HCT116 (cell line): ENCODE data around the gene SLC6A11. TPM values are rescaled to one million over a fixed set of nuclear protein-coding genes. Genes with fewer than 3 reads are reported as not detected.

Experiments used
- ATAC-seq: fragments of 200-7000 bp; cut with Tn5 transposase; 2 replicates; pipeline ENCODE4 v1.9.1; 2020; ENCODE audit warnings: mild to moderate bottlenecking, moderate library complexity
- BruUV-seq: library from RNA; stranded (reverse); fragments of 400-500 nt; replicated peaks from 2 replicates; lab custom pipeline; 2021; lab: Mats Ljungman, UMichigan
- CTCF ChIA-PET: fragments of 300-600 bp; sonication (Branson Sonifier 250); formaldehyde crosslinking; loops from one replicate; lab custom pipeline; 2021; ENCODE audit warnings: antibody characterized with exemption; lab: Charles Lee
- POLR2A ChIA-PET: fragments of 300-600, 350-600 bp; sonication (Branson Sonifier 250); formaldehyde crosslinking; loops from one replicate; lab custom pipeline; 2021; ENCODE audit warnings: antibody characterized with exemption; lab: Charles Lee
- RAD21 ChIA-PET, 2 experiments: fragments of 300-600 bp; sonication (Branson Sonifier 250); formaldehyde crosslinking; loops; one replicate each; lab custom pipeline; 2023; ENCODE audit warnings: low total read pairs in 2 of 2; ENCODE audit not compliant: uncharacterized antibody in 2 of 2, unreplicated experiment in 2 of 2, low non-redundant PET in 1 of 2; lab: Charles Lee
- DNase-seq: peaks from one replicate; pipeline ENCODE4 v3.0.0-alpha.2; 2010; ENCODE audit warnings: low read depth, low spot score
- H2AFZ ChIP-seq: fragments of 200-600 bp; shearing (Covaris generic), sonication (generic); 2 replicates; pipeline ENCODE4 v1.6.1; 2017; ENCODE audit warnings: low read depth, mixed run types, mixed read lengths, antibody characterized with exemption, low read length; ENCODE audit not compliant: poor library complexity, severe bottlenecking
- H3K27ac ChIP-seq: 2 replicates; pipeline ENCODE4 v1.5.1; 2012; ENCODE audit warnings: low read depth, low read length
- H3K27me3 ChIP-seq: fragments of 200-600 bp; sonication (generic); 2 replicates; pipeline ENCODE4 v1.6.1; 2016; ENCODE audit warnings: mixed run types, low read length, mixed read lengths; ENCODE audit not compliant: insufficient read depth
- H3K36me3 ChIP-seq, 2 experiments: fragments of 200-500 bp in 1 of 2; fragments of 200-600 bp in 1 of 2; sonication (Bioruptor generic) in 1 of 2; sonication (generic) in 1 of 2; 2 replicates each; pipeline versions ENCODE4 v1.5.1 to v1.6.1; 2014 to 2016; ENCODE audit warnings: low read length in 2 of 2, inconsistent platforms in 1 of 2, mixed read lengths in 1 of 2, mixed run types in 1 of 2; ENCODE audit not compliant: insufficient read depth in 2 of 2, control insufficient read depth in 1 of 2
- H3K4me1 ChIP-seq, 2 experiments: fragments of 200-600 bp in 1 of 2; sonication (generic) in 1 of 2; 2 replicates each; pipeline versions ENCODE4 v1.5.1 to v1.6.1; 2012 to 2017; ENCODE audit warnings: low read length in 2 of 2, inconsistent platforms in 1 of 2, mild to moderate bottlenecking in 1 of 2, mixed read lengths in 1 of 2, mixed run types in 1 of 2, moderate library complexity in 1 of 2; ENCODE audit not compliant: insufficient read depth in 2 of 2, control insufficient read depth in 1 of 2
- H3K4me2 ChIP-seq: fragments of 200-600 bp; sonication (generic); 2 replicates; pipeline ENCODE4 v1.6.1; 2017; ENCODE audit warnings: mixed run types, low read length, mixed read lengths
- H3K4me3 ChIP-seq, 2 experiments: fragments of 200-600 bp in 1 of 2; sonication (generic) in 1 of 2; replicated peaks in 1 of 2; 2 replicates each; pipeline ENCODE4 v1.5.1; 2011 to 2016; ENCODE audit warnings: low read length in 2 of 2, control low read depth in 1 of 2, low read depth in 1 of 2, mild to moderate bottlenecking in 1 of 2, mixed read lengths in 1 of 2, mixed run types in 1 of 2
- H3K79me2 ChIP-seq: fragments of 200-600 bp; sonication (generic); 2 replicates; pipeline ENCODE4 v1.6.1; 2017; ENCODE audit warnings: mild to moderate bottlenecking, mixed run types, low read length, moderate library complexity, mixed read lengths; ENCODE audit not compliant: insufficient read depth
- H3K9ac ChIP-seq: fragments of 200-600 bp; sonication (generic); 2 replicates; pipeline ENCODE4 v1.6.1; 2016; ENCODE audit warnings: low read length, mixed read lengths
- H3K9me2 ChIP-seq: fragments of 200-600 bp; sonication (generic), shearing (Covaris generic); 2 replicates; pipeline ENCODE4 v1.6.1; 2017; ENCODE audit warnings: mixed run types, mild to moderate bottlenecking, moderate library complexity; ENCODE audit not compliant: insufficient read depth
- H3K9me3 ChIP-seq, 2 experiments: fragments of 200-500 bp in 1 of 2; fragments of 200-600 bp in 1 of 2; sonication (Bioruptor generic) in 1 of 2; sonication (generic) in 1 of 2; 2 replicates each; pipeline ENCODE4 v1.6.1; 2014 to 2017; ENCODE audit warnings: low read length in 2 of 2, mixed read lengths in 2 of 2, inconsistent platforms in 1 of 2, low read depth in 1 of 2, mild to moderate bottlenecking in 1 of 2, mixed run types in 1 of 2, moderate library complexity in 1 of 2; ENCODE audit not compliant: control insufficient read depth in 1 of 2, insufficient read depth in 1 of 2
- H4K20me1 ChIP-seq: fragments of 200-600 bp; sonication (generic), shearing (Covaris generic); 2 replicates; pipeline ENCODE4 v1.6.1; 2017; ENCODE audit warnings: mixed run types, mild to moderate bottlenecking, moderate library complexity; ENCODE audit not compliant: insufficient read depth
- ATF3 ChIP-seq: IDR thresholded peaks from 2 replicates; pipeline ENCODE4 v1.6.1; 2012
- CBX3 ChIP-seq: IDR thresholded peaks from 2 replicates; pipeline ENCODE4 v1.6.1; 2012; ENCODE audit warnings: low read depth
- CEBPB ChIP-seq: IDR thresholded peaks from 2 replicates; pipeline ENCODE4 v1.6.1; 2012; ENCODE audit warnings: low read depth
- CTCF ChIP-seq, 3 experiments: fragments of 200-600 bp in 1 of 3; sonication (generic) in 1 of 3; IDR thresholded peaks in 2 of 3; conservative IDR thresholded peaks in 1 of 3; 2 replicates each; pipeline ENCODE4 v1.5.1; 2012 to 2017; ENCODE audit warnings: low read depth in 2 of 3, low read length in 2 of 3, antibody characterized with exemption in 1 of 3, borderline replicate concordance in 1 of 3, control low read depth in 1 of 3, mild to moderate bottlenecking in 1 of 3, mixed read lengths in 1 of 3, mixed run types in 1 of 3, moderate library complexity in 1 of 3; ENCODE audit not compliant: insufficient read depth in 1 of 3
- ELF1 ChIP-seq: IDR thresholded peaks from 2 replicates; pipeline ENCODE4 v1.6.1; 2012; ENCODE audit warnings: low read depth, borderline replicate concordance
- FOSL1 ChIP-seq: IDR thresholded peaks from 2 replicates; pipeline ENCODE4 v1.6.1; 2012; ENCODE audit warnings: low read depth
- POLR2AphosphoS5 ChIP-seq: IDR thresholded peaks from 2 replicates; pipeline ENCODE4 v1.6.1; 2011; ENCODE audit warnings: mild to moderate bottlenecking, low read depth, low read length, moderate library complexity
- RAD21 ChIP-seq: IDR thresholded peaks from 2 replicates; pipeline ENCODE4 v1.6.1; 2012; ENCODE audit warnings: low read depth, mild to moderate bottlenecking
- SP1 ChIP-seq: IDR thresholded peaks from 2 replicates; pipeline ENCODE4 v1.6.1; 2012; ENCODE audit warnings: low read depth
- ZBTB33 ChIP-seq: IDR thresholded peaks from 2 replicates; pipeline ENCODE4 v1.6.1; 2011; ENCODE audit warnings: mild to moderate bottlenecking, low read length, moderate library complexity; ENCODE audit not compliant: insufficient replicate concordance; ENCODE audit errors: extremely low read depth
- ZFX ChIP-seq: fragments of 450-650 bp; IDR thresholded peaks from 2 replicates; pipeline ENCODE4 v1.6.1; 2017
- ZNF274 ChIP-seq: fragments of 200-500 bp; sonication (Bioruptor generic); IDR thresholded peaks from 2 replicates; pipeline ENCODE4 v1.6.1; 2014; ENCODE audit warnings: mild to moderate bottlenecking, low read depth, low read length, inconsistent platforms
- intact Hi-C: fragments of 100-400 bp; cut with micrococcal nuclease; formaldehyde crosslinking; loops from 2 replicates; pipeline ENCODE4 v1.10.0; 2022
- total RNA-seq: library from RNA; stranded (reverse); gene quantifications from one replicate; pipeline ENCODE4 v1.2.1, GENCODE V29; 2021; ENCODE audit not compliant: unreplicated experiment
- TF ChIP-seq, protein P1 (sequence below): IDR thresholded peaks from 2 replicates; pipeline ENCODE4 v1.6.1; 2012; ENCODE audit warnings: low read depth

The SLC6A11 gene
- total RNA-seq, 1 experiment from 2014 or later: not detected

DNA sequence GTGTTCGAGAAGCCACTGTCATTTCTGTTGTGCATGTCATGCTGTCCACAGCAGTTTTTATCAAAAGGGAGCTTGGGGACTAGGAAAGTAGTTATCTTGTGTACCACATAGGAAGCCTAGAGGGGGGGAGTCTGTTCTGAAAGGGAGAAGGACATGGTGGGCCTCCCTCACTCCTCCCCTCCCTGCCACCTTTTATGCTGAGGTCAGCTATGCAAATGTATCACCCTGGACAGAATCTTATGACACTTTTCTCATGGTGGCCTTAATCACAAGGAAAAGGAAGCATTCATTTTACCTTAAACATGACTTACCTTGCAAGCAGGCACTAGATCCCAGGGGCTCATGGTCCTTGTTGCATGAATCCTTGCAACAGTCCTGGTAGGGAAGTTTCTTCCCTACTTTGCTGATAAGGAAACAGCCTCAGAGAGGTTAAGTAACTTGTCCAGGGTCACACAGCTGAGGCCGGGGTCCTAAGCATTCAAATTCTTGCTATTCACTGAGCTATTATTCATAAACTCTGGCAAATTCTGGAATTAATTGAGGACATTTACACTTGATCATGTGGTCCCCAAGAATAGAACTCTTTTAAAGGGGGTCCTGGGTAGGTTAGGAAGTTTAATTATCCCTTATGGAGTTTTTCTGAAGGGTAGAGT, 95.4 kb downstream of the SLC6A11 start:
- RAD21 ChIA-PET: no interaction called here
- no peaks in the 10 kb centered on the region for H3K4me1 ChIP-seq
- no peak for TF ChIP-seq SP1
- TF ChIP-seq CBX3: no peak
- no peak for TF ChIP-seq ELF1
- no peak for TF ChIP-seq CTCF (IDR thresholded peaks at IDR 0.05 in 2 of 3, conservative IDR thresholded peaks at IDR 0.05 in 1 of 3; ENCODE audit: borderline replicate concordance in 1 of 3, insufficient read depth in 1 of 3, low read depth in 2 of 3, low read length in 2 of 3)
- TF ChIP-seq POLR2AphosphoS5: no peak
- no peak for TF ChIP-seq CEBPB
- no peak for TF ChIP-seq ZBTB33
- TF ChIP-seq, protein P1, sequence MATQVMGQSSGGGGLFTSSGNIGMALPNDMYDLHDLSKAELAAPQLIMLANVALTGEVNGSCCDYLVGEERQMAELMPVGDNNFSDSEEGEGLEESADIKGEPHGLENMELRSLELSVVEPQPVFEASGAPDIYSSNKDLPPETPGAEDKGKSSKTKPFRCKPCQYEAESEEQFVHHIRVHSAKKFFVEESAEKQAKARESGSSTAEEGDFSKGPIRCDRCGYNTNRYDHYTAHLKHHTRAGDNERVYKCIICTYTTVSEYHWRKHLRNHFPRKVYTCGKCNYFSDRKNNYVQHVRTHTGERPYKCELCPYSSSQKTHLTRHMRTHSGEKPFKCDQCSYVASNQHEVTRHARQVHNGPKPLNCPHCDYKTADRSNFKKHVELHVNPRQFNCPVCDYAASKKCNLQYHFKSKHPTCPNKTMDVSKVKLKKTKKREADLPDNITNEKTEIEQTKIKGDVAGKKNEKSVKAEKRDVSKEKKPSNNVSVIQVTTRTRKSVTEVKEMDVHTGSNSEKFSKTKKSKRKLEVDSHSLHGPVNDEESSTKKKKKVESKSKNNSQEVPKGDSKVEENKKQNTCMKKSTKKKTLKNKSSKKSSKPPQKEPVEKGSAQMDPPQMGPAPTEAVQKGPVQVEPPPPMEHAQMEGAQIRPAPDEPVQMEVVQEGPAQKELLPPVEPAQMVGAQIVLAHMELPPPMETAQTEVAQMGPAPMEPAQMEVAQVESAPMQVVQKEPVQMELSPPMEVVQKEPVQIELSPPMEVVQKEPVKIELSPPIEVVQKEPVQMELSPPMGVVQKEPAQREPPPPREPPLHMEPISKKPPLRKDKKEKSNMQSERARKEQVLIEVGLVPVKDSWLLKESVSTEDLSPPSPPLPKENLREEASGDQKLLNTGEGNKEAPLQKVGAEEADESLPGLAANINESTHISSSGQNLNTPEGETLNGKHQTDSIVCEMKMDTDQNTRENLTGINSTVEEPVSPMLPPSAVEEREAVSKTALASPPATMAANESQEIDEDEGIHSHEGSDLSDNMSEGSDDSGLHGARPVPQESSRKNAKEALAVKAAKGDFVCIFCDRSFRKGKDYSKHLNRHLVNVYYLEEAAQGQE: no peak
- no peak for TF ChIP-seq RAD21
- no peak for TF ChIP-seq ATF3
- no peak for TF ChIP-seq ZFX
- TF ChIP-seq ZNF274: no peak
- no peak for TF ChIP-seq FOSL1
- no peak overlapping the region for H3K4me3 ChIP-seq
- H3K27me3 ChIP-seq: no peaks in the 10 kb centered on the region; the same call in 1 of the 2 replicates
- ATAC-seq (no peak), DNase-seq (no peak)
- BruUV-seq: no TSS peak
- no peak overlapping the region for H3K4me2 ChIP-seq
- POLR2A ChIA-PET: no interaction called here
- H3K9ac ChIP-seq: no peak overlapping the region
- no peak overlapping the region for H2AFZ ChIP-seq
- H4K20me1 ChIP-seq: no peaks in the 10 kb centered on the region
- intact Hi-C loops: no loop called here
- peaks cover 7 to 10% of the 10 kb centered on the region in 2 experiments; a peak in 2 of 4 replicates for H3K9me3 ChIP-seq
- no peak overlapping the region for H3K27ac ChIP-seq
- CTCF ChIA-PET: no interaction called here
- no peaks in the 10 kb centered on the region for H3K36me3 ChIP-seq
- H3K79me2 ChIP-seq: no peaks in the 10 kb centered on the region
- no peaks in the 10 kb centered on the region for H3K9me2 ChIP-seq
